H1 (cell line): Measurements from ENCODE around the gene RELB. TPM values are rescaled to one million over a fixed set of nuclear protein-coding genes. Genes with fewer than 3 reads are reported as not detected.

ENCODE experiments used
- CTCF ChIA-PET: fragments of 300-600 bp; sonication (Branson Sonifier 250); formaldehyde crosslinking; loops from one replicate; lab custom pipeline; 2021; ENCODE audit not compliant: partially characterized antibody; lab: Charles Lee
- POLR2A ChIA-PET: fragments of 300-600 bp; sonication (Branson Sonifier 250); formaldehyde crosslinking; loops from one replicate; lab custom pipeline; 2021; ENCODE audit warnings: inconsistent platforms; ENCODE audit not compliant: partially characterized antibody; lab: Charles Lee
- DNase-seq, 2 experiments: peaks; one replicate each; pipeline versions ENCODE4 v3.0.0 to v3.0.0-alpha.2; 2010 to 2022; ENCODE audit warnings: low spot score in 2 of 2, low read depth in 1 of 2, mixed read lengths in 1 of 2
- FAIRE-seq: peaks from 2 replicates; lab custom pipeline; 2011; peaks lifted over from hg19 to GRCh38; lab: Jason Lieb, UNC
- H2AFZ ChIP-seq: 2 replicates; pipeline ENCODE4 v1.8.1; 2012; ENCODE audit warnings: low read length, inconsistent platforms
- H2AK5ac ChIP-seq: 2 replicates; pipeline ENCODE4 v1.6.1; 2013; ENCODE audit warnings: low read depth, low read length
- H2BK120ac ChIP-seq: replicated peaks from 2 replicates; pipeline ENCODE3; 2013; ENCODE audit warnings: low read depth, low read length, inconsistent platforms
- H2BK12ac ChIP-seq: 2 replicates; pipeline ENCODE4 v1.6.1; 2013; ENCODE audit warnings: low read depth, low read length
- H2BK15ac ChIP-seq: 2 replicates; pipeline ENCODE4 v1.6.1; 2013; ENCODE audit warnings: low read length
- H2BK20ac ChIP-seq: 2 replicates; pipeline ENCODE4 v1.6.1; 2013; ENCODE audit warnings: low read length
- H2BK5ac ChIP-seq: 2 replicates; pipeline ENCODE4 v1.6.1; 2013; ENCODE audit warnings: low read depth, low read length
- H3K14ac ChIP-seq: 2 replicates; pipeline ENCODE4 v1.6.1; 2013; ENCODE audit warnings: inconsistent platforms; ENCODE audit not compliant: insufficient read length
- H3K18ac ChIP-seq: 2 replicates; pipeline ENCODE4 v1.6.1; 2013; ENCODE audit warnings: low read length; ENCODE audit errors: extremely low read depth
- H3K23ac ChIP-seq: 2 replicates; pipeline ENCODE4 v1.6.1; 2013; ENCODE audit warnings: inconsistent platforms; ENCODE audit not compliant: insufficient read length
- H3K23me2 ChIP-seq: 2 replicates; pipeline ENCODE4 v1.6.1; 2013; ENCODE audit warnings: low read depth, low read length
- H3K27ac ChIP-seq: 2 replicates; pipeline ENCODE4 v1.6.1; 2011; ENCODE audit warnings: low read depth, low read length, inconsistent platforms
- H3K27me3 ChIP-seq, 4 experiments: replicated peaks in 1 of 4; 1 replicate in 1 of 4; 2 replicates in 3 of 4; pipeline versions ENCODE4 v1.6.1 to v1.8.1; 2011 to 2013; ENCODE audit warnings: low read length in 3 of 4, mild to moderate bottlenecking in 3 of 4, inconsistent platforms in 2 of 4, mixed read lengths in 2 of 4, moderate library complexity in 1 of 4; ENCODE audit not compliant: control insufficient read depth in 3 of 4, insufficient read depth in 3 of 4; ENCODE audit errors: extremely low read depth in 1 of 4
- H3K36me3 ChIP-seq, 4 experiments: 2 replicates each; pipeline versions ENCODE4 v1.6.1 to v1.8.1; 2011 to 2013; ENCODE audit warnings: mild to moderate bottlenecking in 4 of 4, low read length in 3 of 4, moderate library complexity in 2 of 4, control low read depth in 1 of 4, inconsistent platforms in 1 of 4; ENCODE audit not compliant: insufficient read depth in 4 of 4, control insufficient read depth in 2 of 4
- H3K4ac ChIP-seq: replicated peaks from 2 replicates; pipeline ENCODE3; 2013; ENCODE audit warnings: low read length, low read depth, mixed read lengths, inconsistent platforms; ENCODE audit not compliant: insufficient read length
- H3K4me1 ChIP-seq, 4 experiments: replicated peaks in 1 of 4; 1 replicate in 1 of 4; 2 replicates in 3 of 4; pipeline versions ENCODE4 v1.6.1 to v1.8.1; 2011 to 2013; ENCODE audit warnings: low read length in 3 of 4, inconsistent platforms in 2 of 4, mixed read lengths in 1 of 4; ENCODE audit not compliant: insufficient read depth in 4 of 4, control insufficient read depth in 3 of 4
- H3K4me2 ChIP-seq, 2 experiments: 2 replicates each; pipeline versions ENCODE4 v1.6.1 to v1.8.1; 2011 to 2013; ENCODE audit warnings: low read depth in 2 of 2, low read length in 2 of 2, control low read depth in 1 of 2, inconsistent platforms in 1 of 2, mild to moderate bottlenecking in 1 of 2; ENCODE audit not compliant: insufficient read depth in 1 of 2
- H3K4me3 ChIP-seq, 4 experiments: fragments of 200-600, 300-600 bp in 1 of 4; sonication (generic), shearing (Covaris generic), sonication (Bioruptor Twin) in 1 of 4; 2 replicates each; pipeline versions ENCODE4 v1.5.1 to v1.8.1; 2011 to 2016; ENCODE audit warnings: low read length in 4 of 4, low read depth in 3 of 4, control low read depth in 2 of 4, inconsistent platforms in 2 of 4, mild to moderate bottlenecking in 2 of 4, mixed read lengths in 1 of 4, moderate library complexity in 1 of 4; ENCODE audit not compliant: insufficient read depth in 2 of 4; ENCODE audit errors: extremely low read depth in 1 of 4
- H3K56ac ChIP-seq: replicated peaks from 2 replicates; pipeline ENCODE3; 2013; ENCODE audit warnings: low read depth, mild to moderate bottlenecking, mixed read lengths, low read length, inconsistent platforms; ENCODE audit not compliant: insufficient read length
- H3K79me1 ChIP-seq: 2 replicates; pipeline ENCODE4 v1.6.1; 2013; ENCODE audit warnings: low read depth, low read length, control low read depth
- H3K79me2 ChIP-seq, 2 experiments: 2 replicates each; pipeline versions ENCODE4 v1.6.1 to v1.8.1; 2012 to 2013; ENCODE audit warnings: low read length in 2 of 2, mild to moderate bottlenecking in 2 of 2, inconsistent platforms in 1 of 2; ENCODE audit not compliant: insufficient read depth in 2 of 2, control insufficient read depth in 1 of 2
- H3K9ac ChIP-seq, 4 experiments: replicated peaks in 1 of 4; 1 replicate in 1 of 4; 2 replicates in 3 of 4; pipeline versions ENCODE4 v1.6.1 to v1.8.1; 2011 to 2013; ENCODE audit warnings: low read depth in 3 of 4, low read length in 3 of 4, control low read depth in 2 of 4, mild to moderate bottlenecking in 2 of 4, moderate library complexity in 2 of 4, inconsistent platforms in 1 of 4; ENCODE audit errors: extremely low read depth in 1 of 4
- H3K9me3 ChIP-seq, 2 experiments: 2 replicates each; pipeline versions ENCODE4 v1.6.1 to v1.8.1; 2012 to 2013; ENCODE audit warnings: mild to moderate bottlenecking in 2 of 2, moderate library complexity in 2 of 2, control low read depth in 1 of 2, inconsistent platforms in 1 of 2, low read depth in 1 of 2, low read length in 1 of 2, mixed read lengths in 1 of 2; ENCODE audit not compliant: insufficient read depth in 2 of 2
- H4K20me1 ChIP-seq, 2 experiments: replicated peaks in 1 of 2; 2 replicates each; pipeline versions ENCODE3 to v1.8.1; 2011 to 2013; ENCODE audit warnings: inconsistent platforms in 2 of 2, low read length in 2 of 2, mild to moderate bottlenecking in 1 of 2; ENCODE audit not compliant: insufficient read depth in 2 of 2, control insufficient read depth in 1 of 2
- H4K5ac ChIP-seq: 2 replicates; pipeline ENCODE4 v1.6.1; 2013; ENCODE audit warnings: low read length, low read depth, mixed read lengths, inconsistent platforms; ENCODE audit not compliant: insufficient read length
- H4K8ac ChIP-seq: 2 replicates; pipeline ENCODE4 v1.8.0; 2013; ENCODE audit warnings: mild to moderate bottlenecking, moderate library complexity, low read length, inconsistent platforms; ENCODE audit not compliant: insufficient read depth; ENCODE audit errors: extremely low read depth
- H4K91ac ChIP-seq: replicated peaks from 2 replicates; pipeline ENCODE3; 2013; ENCODE audit warnings: low read length, mixed read lengths, inconsistent platforms; ENCODE audit not compliant: insufficient read length
- BACH1 ChIP-seq: IDR thresholded peaks from 2 replicates; pipeline ENCODE4 v1.6.1; 2012; ENCODE audit warnings: low read length, improper control_type of control experiment
- EGR1 ChIP-seq: IDR thresholded peaks from 2 replicates; pipeline ENCODE4 v1.6.1; 2011; ENCODE audit warnings: low read depth, low read length, borderline replicate concordance
- SRF ChIP-seq: IDR thresholded peaks from 2 replicates; pipeline ENCODE4 v1.6.1; 2011; ENCODE audit warnings: mild to moderate bottlenecking, low read depth, low read length, moderate library complexity
- WGBS, 2 experiments: shearing (Covaris generic) in 1 of 2; methylation state at CpG; one replicate each; pipeline versions ENCODE4 v1.1.6 to v1.1.7; 2013 to 2015; ENCODE audit warnings: low lambda C conversion rate in 2 of 2, mixed read lengths in 2 of 2, inconsistent platforms in 1 of 2, low coverage in 1 of 2, missing lambda C conversion rate in 1 of 2; ENCODE audit not compliant: insufficient replicate concordance in 2 of 2, insufficient coverage in 1 of 2, insufficient read length in 1 of 2; ENCODE audit errors: extremely low coverage in 1 of 2, missing lambda C conversion rate in 1 of 2; 5-methylcytosine and 5-hydroxymethylcytosine counted together
- polyA plus RNA-seq, 7 experiments: library from polyadenylated mRNA; depleted of rRNA in 3 of 7; stranded (reverse) in 5 of 7; unstranded in 2 of 7; fragments of >200 nt in 5 of 7; fragments of 200-250 nt in 2 of 7; gene quantifications; 1 replicate in 5 of 7; 2 replicates in 1 of 7; 4 replicates in 1 of 7; pipeline versions ENCODE4 v1.2.1 to v1.2.3, GENCODE V29; 2011 to 2013; ENCODE audit warnings: missing spikeins in 2 of 7, mixed read lengths in 2 of 7
- total RNA-seq: library from RNA; stranded (reverse); fragmentation: NEBNext Ultra II Directional; extraction: Animal tissue kit (Norgen Biotek cat#: 25700); gene quantifications from 2 replicates; pipeline ENCODE4 v1.2.1, GENCODE V29; 2021

RELB gene
- total and polyA plus RNA-seq, 2 of the 8 experiments (the other 6 are each of a cell fraction or from before 2014, with no cell fraction given), result 10.0 to 13.1 TPM

GRCh38 chr19:44975444-44975843, 25.8 kb upstream of the RELB start:
- 94% methylated on average over 4 of the region's 4 CpGs; no CpG with 5 or more reads in 1 of the 2 experiments for WGBS, 2 experiments
- Histone ChIP-seq H3K36me3 (peaks cover 15 to 54% (median 35%) of the 10 kb centered on the region in 4 experiments), H3K27ac (no peak overlapping the region), H3K4ac (no peak overlapping the region), H2AK5ac (no peak overlapping the region), H2BK20ac (no peak overlapping the region), H3K56ac (no peak overlapping the region), H3K27me3 (no peaks in the 10 kb centered on the region), H3K79me2 (no peaks in the 10 kb centered on the region), H4K5ac (no peak overlapping the region), H2BK12ac (no peak overlapping the region), H3K9ac (no peak overlapping the region), H4K20me1 (peaks cover 0 to 4% of the 10 kb centered on the region in 2 experiments), H2BK15ac (no peak overlapping the region), H2AFZ (no peak overlapping the region), H3K23ac (no peak overlapping the region)
- POLR2A ChIA-PET, result no interaction called here
- no peak for DNase-seq
- TF ChIP-seq BACH1, result no peak
- TF ChIP-seq EGR1, result no peak
- no peak for TF ChIP-seq SRF
- TF ChIP-seq, all 59 proteins: peak for 0
- H2BK120ac ChIP-seq, result no peak overlapping the region
- H3K14ac ChIP-seq, result no peak overlapping the region
- H3K4me2 ChIP-seq, result no peak overlapping the region
- no peak for FAIRE-seq
- H2BK5ac ChIP-seq, result no peak overlapping the region
- no peak overlapping the region for H4K8ac ChIP-seq
- H3K79me1 ChIP-seq, result no peaks in the 10 kb centered on the region
- H3K18ac ChIP-seq, result no peak overlapping the region
- CTCF ChIA-PET, result interaction anchor here (1.1 to 4.3 kb wide), 3 partner anchors 11 to 84 kb away, joined by 6 to 28 read pairs (median 10); no protein-coding TSS in a partner anchor
- H3K23me2 ChIP-seq, result no peaks in the 10 kb centered on the region
- no peaks in the 10 kb centered on the region for H3K9me3 ChIP-seq
- no peak overlapping the region for H3K4me3 ChIP-seq
- H3K4me1 ChIP-seq, result no peaks in the 10 kb centered on the region
- H4K91ac ChIP-seq, result no peak overlapping the region
